ENCODE data around the gene LRRTM2. TPM values are rescaled to one million over a fixed set of nuclear protein-coding genes. Genes with fewer than 3 reads are reported as not detected.
A peak's percentile ranks its signal among the peaks of the same experiment; 100 is the strongest.

The LRRTM2 gene
- total RNA-seq, 2 donors from 2014 or later = not detected

GRCh38 chr5:138903130-138903775, 28.1 kb upstream of the LRRTM2 start:
- H3K27ac ChIP-seq = peak overlapping the region; percentile 3 to 41
- DNase-seq (ENCODE audit: low spot score) = no peak
- peaks cover 53% of the 10 kb centered on the region for H3K36me3 ChIP-seq

GRCh38 chr5:138901716-138902115, 26.6 kb upstream of the LRRTM2 start:
- Histone ChIP-seq H3K36me3 (peaks cover 40% of the 10 kb centered on the region), H3K27me3 (no peaks in the 10 kb centered on the region), H3K27ac (no peak overlapping the region), H3K9me3 (no peaks in the 10 kb centered on the region), H3K4me1 (peaks cover 0 to 4% of the 10 kb centered on the region in 2 donors), H3K4me3 (no peak overlapping the region)
- no peak for DNase-seq (ENCODE audit: low spot score)
- no peak for TF ChIP-seq CTCF (IDR thresholded peaks at IDR 0.05)

More at GRCh38 chr5:138903130-138903775, 28.1 kb upstream of the LRRTM2 start:
- Histone ChIP-seq H3K4me1 (peaks cover 0 to 4% of the 10 kb centered on the region in 2 donors), H3K27me3 (no peaks in the 10 kb centered on the region), H3K9me3 (no peaks in the 10 kb centered on the region), H3K4me3 (no peak overlapping the region)
- no peak for TF ChIP-seq CTCF (IDR thresholded peaks at IDR 0.05)

- no peak for DNase-seq (ENCODE audit: low spot score)
- no peak overlapping the region for H3K4me3 ChIP-seq
- H3K27me3 ChIP-seq = no peaks in the 10 kb centered on the region
- no peak for TF ChIP-seq CTCF (IDR thresholded peaks at IDR 0.05)
- peaks cover 29% of the 10 kb centered on the region for H3K36me3 ChIP-seq
- H3K9me3 ChIP-seq = no peaks in the 10 kb centered on the region
- peak overlapping the region in 1 of 2 donors; percentile 4 for H3K27ac ChIP-seq
- H3K4me1 ChIP-seq = peaks cover 0 to 4% of the 10 kb centered on the region in 2 donors
These were observed 25.3 kb upstream of the LRRTM2 start for GRCh38 chr5:138900281-138900965.

GRCh38 chr5:138898742-138899141, 23.6 kb upstream of the LRRTM2 start:
- TF ChIP-seq CTCF (IDR thresholded peaks at IDR 0.05) = no peak
- H3K4me1 ChIP-seq = peaks cover 0 to 4% of the 10 kb centered on the region in 2 donors
- H3K36me3 ChIP-seq = peaks cover 12% of the 10 kb centered on the region
- no peaks in the 10 kb centered on the region for H3K9me3 ChIP-seq
- no peak for DNase-seq (ENCODE audit: low spot score)
- H3K4me3 ChIP-seq = no peak overlapping the region
- no peak overlapping the region for H3K27ac ChIP-seq
- H3K27me3 ChIP-seq = no peaks in the 10 kb centered on the region

- H3K27ac ChIP-seq = no peak overlapping the region
- H3K36me3 ChIP-seq = peaks cover 11% of the 10 kb centered on the region
- no peak for TF ChIP-seq CTCF (IDR thresholded peaks at IDR 0.05)
- no peaks in the 10 kb centered on the region for H3K27me3 ChIP-seq
- H3K9me3 ChIP-seq = no peaks in the 10 kb centered on the region
- H3K4me1 ChIP-seq = peaks cover 0 to 4% of the 10 kb centered on the region in 2 donors
- H3K4me3 ChIP-seq = no peak overlapping the region
- no peak for DNase-seq (ENCODE audit: low spot score)
These were observed 23.2 kb upstream of the LRRTM2 start for GRCh38 chr5:138898299-138898698.

All from right atrium auricular region (tissue), 2 donors.